ENCODE results near the gene PIPOX.

Gene PIPOX

GRCh38 chr17:29095439-29095838 lies 52.5 kb downstream of the PIPOX start:
- Histone ChIP-seq H4K20me1 (ENCODE audit: insufficient read depth) (no peaks in the 10 kb centered on the region), H2AFZ (ENCODE audit: low read depth) (no peak overlapping the region), H3K27me3 (ENCODE audit: insufficient read depth, low read depth) (no peaks in the 10 kb centered on the region), H3K9ac (no peak overlapping the region), H3K4me2 (no peak overlapping the region), H3K36me3 (ENCODE audit: insufficient read depth) (no peaks in the 10 kb centered on the region), H3K27ac (no peak overlapping the region), H3K4me1 (ENCODE audit: low read depth, poor library complexity, severe bottlenecking) (no peaks in the 10 kb centered on the region), H3K4me3 (IDR thresholded peaks at IDR 0.05; ENCODE audit: insufficient read depth, low read depth, low read length) (no peak overlapping the region), H3K79me2 (ENCODE audit: insufficient read depth, low read depth) (no peaks in the 10 kb centered on the region)
- TF ChIP-seq, protein P1, sequence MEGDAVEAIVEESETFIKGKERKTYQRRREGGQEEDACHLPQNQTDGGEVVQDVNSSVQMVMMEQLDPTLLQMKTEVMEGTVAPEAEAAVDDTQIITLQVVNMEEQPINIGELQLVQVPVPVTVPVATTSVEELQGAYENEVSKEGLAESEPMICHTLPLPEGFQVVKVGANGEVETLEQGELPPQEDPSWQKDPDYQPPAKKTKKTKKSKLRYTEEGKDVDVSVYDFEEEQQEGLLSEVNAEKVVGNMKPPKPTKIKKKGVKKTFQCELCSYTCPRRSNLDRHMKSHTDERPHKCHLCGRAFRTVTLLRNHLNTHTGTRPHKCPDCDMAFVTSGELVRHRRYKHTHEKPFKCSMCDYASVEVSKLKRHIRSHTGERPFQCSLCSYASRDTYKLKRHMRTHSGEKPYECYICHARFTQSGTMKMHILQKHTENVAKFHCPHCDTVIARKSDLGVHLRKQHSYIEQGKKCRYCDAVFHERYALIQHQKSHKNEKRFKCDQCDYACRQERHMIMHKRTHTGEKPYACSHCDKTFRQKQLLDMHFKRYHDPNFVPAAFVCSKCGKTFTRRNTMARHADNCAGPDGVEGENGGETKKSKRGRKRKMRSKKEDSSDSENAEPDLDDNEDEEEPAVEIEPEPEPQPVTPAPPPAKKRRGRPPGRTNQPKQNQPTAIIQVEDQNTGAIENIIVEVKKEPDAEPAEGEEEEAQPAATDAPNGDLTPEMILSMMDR (conservative IDR thresholded peaks at IDR 0.05; ENCODE audit: low read depth, low read length): no peak

DNA sequence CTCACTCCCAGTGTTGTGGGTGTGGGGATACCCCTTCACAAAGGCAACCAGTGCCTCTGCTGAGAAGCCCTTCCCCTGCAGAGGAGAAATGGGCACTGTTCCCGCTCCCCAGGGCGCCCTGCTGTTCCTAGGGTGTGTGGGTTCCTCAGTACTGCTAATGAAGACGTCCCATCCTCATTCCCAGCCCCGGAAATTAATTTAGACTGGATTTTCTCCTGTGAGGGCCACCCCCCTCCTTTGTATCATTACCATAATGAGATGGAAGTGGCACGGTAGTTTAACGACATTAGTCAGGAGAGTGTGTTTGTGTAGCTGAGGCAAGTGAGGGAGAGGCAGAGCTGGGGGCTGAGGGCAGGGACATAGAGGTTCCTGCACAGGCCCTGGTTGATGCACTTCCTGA lies 53.2 kb downstream of the PIPOX start:
- no peaks in the 10 kb centered on the region for H3K79me2 ChIP-seq (ENCODE audit: insufficient read depth, low read depth)
- no peak overlapping the region for H3K4me2 ChIP-seq
- H2AFZ ChIP-seq (ENCODE audit: low read depth): no peak overlapping the region
- H4K20me1 ChIP-seq (ENCODE audit: insufficient read depth): no peaks in the 10 kb centered on the region
- no peaks in the 10 kb centered on the region for H3K4me1 ChIP-seq (ENCODE audit: low read depth, poor library complexity, severe bottlenecking)
- no peaks in the 10 kb centered on the region for H3K36me3 ChIP-seq (ENCODE audit: insufficient read depth)
- H3K4me3 ChIP-seq (IDR thresholded peaks at IDR 0.05; ENCODE audit: insufficient read depth, low read depth, low read length): no peak overlapping the region
- H3K9ac ChIP-seq: no peak overlapping the region
- H3K27me3 ChIP-seq (ENCODE audit: insufficient read depth, low read depth): no peaks in the 10 kb centered on the region
- H3K27ac ChIP-seq: no peak overlapping the region
- TF ChIP-seq, protein P1 (conservative IDR thresholded peaks at IDR 0.05; ENCODE audit: low read depth, low read length): no peak

- Histone ChIP-seq H3K4me1 (ENCODE audit: low read depth, poor library complexity, severe bottlenecking) (no peaks in the 10 kb centered on the region), H3K36me3 (ENCODE audit: insufficient read depth) (no peaks in the 10 kb centered on the region), H4K20me1 (ENCODE audit: insufficient read depth) (no peaks in the 10 kb centered on the region), H3K4me2 (no peak overlapping the region), H3K79me2 (ENCODE audit: insufficient read depth, low read depth) (no peaks in the 10 kb centered on the region), H3K9ac (no peak overlapping the region), H3K4me3 (IDR thresholded peaks at IDR 0.05; ENCODE audit: insufficient read depth, low read depth, low read length) (no peak overlapping the region), H3K27ac (no peak overlapping the region), H2AFZ (ENCODE audit: low read depth) (no peak overlapping the region), H3K27me3 (ENCODE audit: insufficient read depth, low read depth) (no peaks in the 10 kb centered on the region)
- TF ChIP-seq, protein P1 (conservative IDR thresholded peaks at IDR 0.05; ENCODE audit: low read depth, low read length): no peak
These were observed 56.6 kb downstream of the PIPOX start for GRCh38 chr17:29099527-29099926.

DNA sequence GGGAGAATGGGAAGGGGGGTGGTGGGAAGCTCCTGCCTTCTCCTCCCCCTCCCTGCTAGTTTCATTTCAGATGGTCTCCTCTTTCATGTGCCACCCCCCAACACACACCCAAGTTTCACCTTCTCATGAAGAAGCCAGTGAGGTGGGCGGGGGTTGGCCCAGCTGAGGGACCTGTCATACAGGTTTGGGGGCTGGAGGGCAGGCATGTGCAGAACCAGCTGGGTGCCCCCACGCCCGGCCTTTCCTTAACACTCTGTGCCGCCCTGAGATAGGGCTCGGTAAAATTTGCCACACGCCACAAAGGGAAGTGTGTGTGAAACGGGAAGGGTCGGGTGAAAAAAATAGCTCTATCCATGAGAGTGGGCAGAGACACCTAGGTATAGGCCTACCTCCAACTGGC lies 57.4 kb downstream of the PIPOX start:
- Histone ChIP-seq H3K9ac (no peak overlapping the region), H3K4me2 (no peak overlapping the region), H3K4me3 (IDR thresholded peaks at IDR 0.05; ENCODE audit: insufficient read depth, low read depth, low read length) (no peak overlapping the region), H2AFZ (ENCODE audit: low read depth) (no peak overlapping the region), H3K36me3 (ENCODE audit: insufficient read depth) (no peaks in the 10 kb centered on the region), H4K20me1 (ENCODE audit: insufficient read depth) (no peaks in the 10 kb centered on the region), H3K4me1 (ENCODE audit: low read depth, poor library complexity, severe bottlenecking) (no peaks in the 10 kb centered on the region), H3K27ac (no peak overlapping the region), H3K79me2 (ENCODE audit: insufficient read depth, low read depth) (no peaks in the 10 kb centered on the region), H3K27me3 (ENCODE audit: insufficient read depth, low read depth) (no peaks in the 10 kb centered on the region)
- TF ChIP-seq, protein P1 (conservative IDR thresholded peaks at IDR 0.05; ENCODE audit: low read depth, low read length): no peak
